GM12875 (cell line): Measurements from ENCODE around the gene TMEM14A.

Source experiments
- H3K4me3 ChIP-seq: one replicate; pipeline ENCODE4 v1.5.1; 2011; ENCODE audit warnings: low read depth, low read length, control low read depth
- TF ChIP-seq, protein P1 (sequence below): IDR thresholded peaks from 2 replicates; pipeline ENCODE4 v1.5.1; 2011; ENCODE audit warnings: low read depth, mild to moderate bottlenecking, control low read depth, inconsistent platforms, low read length, moderate library complexity, borderline replicate concordance; ENCODE audit not compliant: insufficient read depth

TMEM14A gene

DNA sequence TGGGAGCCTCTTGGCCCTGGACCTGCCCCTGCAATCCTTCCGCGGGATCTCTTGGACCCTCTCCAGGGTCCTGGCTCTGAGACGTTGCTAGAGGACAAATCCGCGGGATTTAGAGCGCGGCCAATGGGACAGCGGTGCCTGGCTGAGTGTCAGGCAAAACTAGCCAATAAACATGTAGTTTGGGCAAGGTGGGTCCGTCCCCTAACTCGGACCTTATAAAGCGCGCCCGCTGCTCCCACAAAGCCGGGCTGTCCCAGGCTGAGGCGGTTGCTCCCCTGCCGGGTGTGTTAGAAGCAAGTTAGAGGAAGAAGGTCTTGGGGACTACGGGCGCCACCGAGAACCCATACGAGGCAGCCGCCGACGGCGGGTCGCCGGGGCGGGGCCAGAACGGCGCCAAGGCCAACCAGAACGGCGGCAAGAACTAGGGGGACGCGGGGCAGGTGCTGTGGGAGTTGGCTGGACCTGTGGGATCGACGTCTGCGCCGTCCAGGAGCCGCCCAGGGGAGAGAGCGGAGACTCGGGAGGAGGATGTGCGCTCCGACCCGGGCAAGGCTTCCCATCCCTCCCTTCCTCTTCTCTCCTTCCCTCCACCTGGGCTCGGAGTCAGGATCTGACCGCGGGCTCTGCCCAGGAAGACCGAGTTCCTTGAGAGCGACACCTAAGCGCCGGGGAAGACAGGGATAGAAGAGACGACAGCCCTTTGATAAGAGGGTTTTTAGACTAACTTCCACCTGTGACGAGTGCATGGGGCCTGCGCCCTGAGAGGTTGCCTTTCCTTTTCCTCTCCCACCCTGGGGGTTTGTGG lies 6.5 kb upstream of the TMEM14A start:
- H3K4me3 ChIP-seq = peak overlapping the region; percentile 54
- TF ChIP-seq, protein P1, sequence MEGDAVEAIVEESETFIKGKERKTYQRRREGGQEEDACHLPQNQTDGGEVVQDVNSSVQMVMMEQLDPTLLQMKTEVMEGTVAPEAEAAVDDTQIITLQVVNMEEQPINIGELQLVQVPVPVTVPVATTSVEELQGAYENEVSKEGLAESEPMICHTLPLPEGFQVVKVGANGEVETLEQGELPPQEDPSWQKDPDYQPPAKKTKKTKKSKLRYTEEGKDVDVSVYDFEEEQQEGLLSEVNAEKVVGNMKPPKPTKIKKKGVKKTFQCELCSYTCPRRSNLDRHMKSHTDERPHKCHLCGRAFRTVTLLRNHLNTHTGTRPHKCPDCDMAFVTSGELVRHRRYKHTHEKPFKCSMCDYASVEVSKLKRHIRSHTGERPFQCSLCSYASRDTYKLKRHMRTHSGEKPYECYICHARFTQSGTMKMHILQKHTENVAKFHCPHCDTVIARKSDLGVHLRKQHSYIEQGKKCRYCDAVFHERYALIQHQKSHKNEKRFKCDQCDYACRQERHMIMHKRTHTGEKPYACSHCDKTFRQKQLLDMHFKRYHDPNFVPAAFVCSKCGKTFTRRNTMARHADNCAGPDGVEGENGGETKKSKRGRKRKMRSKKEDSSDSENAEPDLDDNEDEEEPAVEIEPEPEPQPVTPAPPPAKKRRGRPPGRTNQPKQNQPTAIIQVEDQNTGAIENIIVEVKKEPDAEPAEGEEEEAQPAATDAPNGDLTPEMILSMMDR = no peak

DNA sequence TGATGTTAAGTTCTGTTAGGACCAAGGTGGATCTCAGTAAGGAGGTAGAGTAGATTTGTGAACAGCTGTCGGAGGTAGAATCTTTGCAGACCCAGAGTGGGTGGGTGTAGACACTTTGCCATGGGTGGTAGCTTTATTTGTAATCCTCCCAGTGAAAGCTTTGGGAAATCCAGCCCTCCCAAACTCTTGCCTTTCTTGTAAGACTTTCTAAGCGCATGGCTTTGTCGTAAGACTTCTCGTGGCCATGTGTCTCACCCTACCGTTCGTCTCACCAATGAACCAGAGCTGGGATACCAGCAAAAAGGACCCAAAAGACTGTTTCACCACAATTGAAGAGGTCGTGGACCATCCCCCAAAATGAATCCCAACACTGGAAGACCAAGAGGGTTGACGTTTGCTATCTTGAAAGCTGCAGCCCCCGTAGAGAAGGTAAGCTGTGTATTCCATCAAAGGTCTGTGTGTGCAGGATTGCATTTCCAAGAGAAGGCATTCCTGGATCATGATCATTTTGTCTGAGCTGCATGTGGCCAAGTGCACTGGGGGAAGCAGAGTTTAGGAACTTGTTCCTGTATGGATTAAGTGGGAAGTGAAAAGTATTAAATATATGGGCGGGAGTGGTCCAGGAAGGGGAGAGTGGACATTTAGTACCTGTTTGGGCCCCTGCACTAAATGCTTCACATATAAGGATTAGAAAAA lies 5.8 kb upstream of the TMEM14A start:
- TF ChIP-seq, protein P1 = no peak
- peak overlapping the region; percentile 54 for H3K4me3 ChIP-seq

DNA sequence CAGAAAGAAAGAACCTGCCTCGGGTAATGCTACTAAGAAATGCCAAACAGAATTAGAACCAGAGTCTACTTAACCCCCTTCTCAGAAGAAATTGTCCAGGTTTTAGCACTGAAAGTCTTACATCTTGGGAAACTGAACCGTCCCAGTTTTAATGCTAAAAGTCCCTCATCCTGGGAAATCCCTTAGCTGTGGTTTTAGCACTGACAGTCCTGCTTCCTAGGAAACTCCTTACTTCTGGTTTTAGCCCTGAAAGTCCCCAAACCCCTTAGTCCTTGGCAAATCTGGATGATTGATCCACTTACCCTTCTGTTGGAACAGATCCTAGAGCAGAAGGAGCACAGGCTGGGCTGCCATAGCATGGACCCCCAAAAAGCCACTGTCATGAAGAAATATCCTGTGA lies 4.8 kb upstream of the TMEM14A start:
- H3K4me3 ChIP-seq = no peak overlapping the region
- TF ChIP-seq, protein P1 = no peak

DNA sequence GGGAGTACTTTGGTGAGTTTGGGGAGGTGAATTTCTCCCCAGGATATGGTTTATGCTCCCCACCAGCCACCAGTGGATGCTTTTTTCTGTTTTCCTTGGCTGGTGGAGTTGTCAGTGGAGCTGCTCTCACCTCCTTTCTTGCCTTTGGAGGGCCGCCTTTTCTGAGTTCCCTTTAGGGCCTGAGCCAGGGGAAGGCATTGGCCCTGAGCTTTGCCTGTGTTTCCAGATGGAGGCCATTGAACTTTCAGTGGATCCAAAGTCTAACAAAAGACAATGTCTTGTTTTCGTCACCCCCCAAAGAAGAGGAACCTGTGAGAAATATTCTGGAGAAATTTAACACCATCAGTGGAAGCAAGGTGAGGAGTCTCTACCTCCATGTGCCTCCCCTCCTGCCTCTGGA lies 4.4 kb upstream of the TMEM14A start:
- TF ChIP-seq, protein P1 = no peak
- no peak overlapping the region for H3K4me3 ChIP-seq

DNA sequence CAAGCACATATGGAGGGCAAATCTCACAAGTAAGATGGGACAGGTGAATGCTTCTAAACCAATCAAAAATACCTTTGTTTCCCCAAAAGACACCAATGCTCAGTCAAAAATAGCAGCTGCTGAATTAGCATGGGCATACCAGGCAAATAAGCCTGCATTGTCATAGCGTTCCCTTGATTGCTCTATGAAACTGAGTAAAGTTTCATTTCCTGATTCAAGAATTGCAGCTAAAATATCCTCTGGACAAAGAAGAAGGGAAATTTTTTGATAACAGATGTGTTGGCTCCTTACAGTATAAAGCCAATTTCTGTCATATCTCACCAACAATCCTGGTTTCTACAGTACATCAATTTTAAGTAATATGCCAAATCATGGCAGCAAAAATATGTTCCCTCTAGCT lies 3.3 kb upstream of the TMEM14A start:
- TF ChIP-seq, protein P1 = no peak
- no peak overlapping the region for H3K4me3 ChIP-seq

DNA sequence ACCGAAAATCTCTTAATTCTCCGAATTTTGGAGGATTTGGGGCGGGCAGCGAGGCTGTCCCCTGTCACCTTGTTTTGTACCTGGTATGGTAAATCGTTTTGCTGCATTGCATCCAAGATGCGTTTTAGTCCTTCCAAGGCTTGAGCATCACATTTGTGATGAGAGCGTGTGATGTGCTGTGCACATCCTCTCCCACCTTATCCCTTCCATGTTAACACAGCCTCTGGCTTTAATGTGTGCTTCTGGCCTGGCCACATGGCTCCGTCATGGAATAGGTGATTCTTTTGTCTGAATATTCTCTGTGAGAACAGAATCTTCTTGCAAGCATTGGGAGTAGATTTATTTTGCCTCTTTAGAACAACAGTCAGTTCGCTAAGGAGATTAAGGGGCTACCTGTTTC lies 763 bp downstream of the TMEM14A start:
- no peak overlapping the region for H3K4me3 ChIP-seq
- TF ChIP-seq, protein P1 = no peak

DNA sequence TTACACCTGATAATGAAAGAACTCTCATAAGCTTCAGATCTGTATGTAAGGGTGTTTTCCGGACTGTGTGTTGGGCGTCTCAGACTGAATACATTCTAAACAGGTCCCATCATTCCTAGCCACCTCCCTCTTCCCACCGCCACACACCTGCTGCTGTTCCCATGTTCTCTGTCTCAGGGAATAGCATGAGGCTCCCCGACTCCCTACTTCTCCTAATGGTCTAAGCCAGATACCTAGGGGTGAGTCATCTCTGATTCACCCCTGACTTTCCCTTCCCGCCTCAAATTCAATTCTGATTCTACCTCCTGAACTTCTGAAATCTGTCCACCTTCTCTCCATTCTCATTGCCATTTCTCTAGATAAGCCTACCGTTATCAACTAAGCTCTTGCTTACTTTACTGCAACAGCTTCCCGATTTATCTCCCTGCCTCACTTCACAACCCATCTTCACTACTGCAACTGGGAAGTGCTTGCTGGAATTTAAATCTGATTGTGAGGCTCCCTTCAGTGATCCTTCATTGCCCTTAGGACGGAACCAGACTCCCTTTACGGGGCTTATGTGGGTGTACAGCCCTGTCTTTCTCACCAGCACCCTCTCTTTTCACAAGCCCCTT lies 1.6 kb downstream of the TMEM14A start:
- TF ChIP-seq, protein P1 = no peak
- no peak overlapping the region for H3K4me3 ChIP-seq
